GM12874 (cell line): ENCODE results near the gene UBE2E2.

ENCODE experiments used
- TF ChIP-seq, protein P1 (sequence below): IDR thresholded peaks from 2 replicates; pipeline ENCODE4 v1.5.1; 2011; ENCODE audit warnings: low read depth, mild to moderate bottlenecking, control low read depth, low read length, moderate library complexity; ENCODE audit not compliant: insufficient read depth

UBE2E2 gene

DNA sequence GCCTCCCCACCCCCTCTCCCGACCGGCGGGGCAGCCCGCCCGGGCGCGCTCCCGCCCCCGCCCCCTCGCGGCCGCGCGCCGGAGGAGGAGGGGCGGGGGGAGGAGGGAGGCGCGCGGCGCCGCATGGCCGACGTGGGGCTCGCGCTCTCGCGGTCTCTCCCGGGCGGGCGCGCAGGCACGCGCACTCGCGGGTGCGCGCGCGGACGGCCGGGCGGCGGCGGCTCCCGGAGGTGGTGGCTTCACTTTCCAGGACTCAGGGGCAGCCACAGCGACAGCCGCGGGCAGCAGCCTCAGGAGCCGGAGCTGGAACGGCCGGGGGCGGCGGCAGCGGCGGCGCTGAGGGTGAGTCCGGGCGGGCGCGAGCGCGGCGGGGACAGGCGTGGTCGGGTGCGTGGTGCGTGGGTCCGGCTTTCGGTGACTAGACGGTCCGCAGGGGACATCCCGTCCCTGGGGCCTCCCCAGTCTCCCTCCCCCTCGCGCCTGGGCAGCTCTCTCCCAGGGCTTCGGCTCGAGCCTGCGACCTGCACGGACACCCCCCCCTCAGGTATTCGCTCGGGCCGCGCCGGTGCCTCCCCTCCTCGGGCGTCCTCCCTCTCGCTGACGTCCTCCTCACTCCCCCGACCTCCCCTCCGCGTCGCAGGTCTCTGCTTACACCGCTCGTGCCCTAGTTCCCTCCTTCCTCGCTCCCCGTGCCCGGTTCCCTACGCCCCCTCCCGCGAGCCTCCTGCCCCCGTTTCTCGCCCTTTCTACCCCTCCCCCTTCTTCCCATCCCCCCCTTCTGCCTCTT, at the start of gene UBE2E2:
TSS of gene UBE2E2 (plus strand) at position 407 of the 787 bp plus-strand sequence.
- TF ChIP-seq, protein P1, sequence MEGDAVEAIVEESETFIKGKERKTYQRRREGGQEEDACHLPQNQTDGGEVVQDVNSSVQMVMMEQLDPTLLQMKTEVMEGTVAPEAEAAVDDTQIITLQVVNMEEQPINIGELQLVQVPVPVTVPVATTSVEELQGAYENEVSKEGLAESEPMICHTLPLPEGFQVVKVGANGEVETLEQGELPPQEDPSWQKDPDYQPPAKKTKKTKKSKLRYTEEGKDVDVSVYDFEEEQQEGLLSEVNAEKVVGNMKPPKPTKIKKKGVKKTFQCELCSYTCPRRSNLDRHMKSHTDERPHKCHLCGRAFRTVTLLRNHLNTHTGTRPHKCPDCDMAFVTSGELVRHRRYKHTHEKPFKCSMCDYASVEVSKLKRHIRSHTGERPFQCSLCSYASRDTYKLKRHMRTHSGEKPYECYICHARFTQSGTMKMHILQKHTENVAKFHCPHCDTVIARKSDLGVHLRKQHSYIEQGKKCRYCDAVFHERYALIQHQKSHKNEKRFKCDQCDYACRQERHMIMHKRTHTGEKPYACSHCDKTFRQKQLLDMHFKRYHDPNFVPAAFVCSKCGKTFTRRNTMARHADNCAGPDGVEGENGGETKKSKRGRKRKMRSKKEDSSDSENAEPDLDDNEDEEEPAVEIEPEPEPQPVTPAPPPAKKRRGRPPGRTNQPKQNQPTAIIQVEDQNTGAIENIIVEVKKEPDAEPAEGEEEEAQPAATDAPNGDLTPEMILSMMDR: no peak

DNA sequence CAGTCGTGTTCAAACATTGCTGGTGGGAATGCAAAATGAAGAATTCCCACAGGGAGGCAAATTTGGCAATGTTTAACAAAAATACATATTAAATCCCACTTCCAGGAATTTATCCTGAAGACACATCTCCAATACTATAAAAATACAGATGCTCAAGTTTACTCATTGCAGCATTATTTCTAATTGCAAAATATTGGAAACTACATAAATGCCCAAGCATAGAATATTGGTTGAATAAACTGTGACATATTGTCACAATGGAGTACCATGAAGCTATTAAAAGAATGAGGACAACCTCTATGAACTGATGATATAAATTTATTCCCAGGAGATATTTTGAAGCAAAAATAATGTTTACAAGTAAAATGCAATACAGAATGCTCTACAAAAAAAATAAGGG, 49.7 kb upstream of the UBE2E2 start:
- TF ChIP-seq, protein P1: no peak

DNA sequence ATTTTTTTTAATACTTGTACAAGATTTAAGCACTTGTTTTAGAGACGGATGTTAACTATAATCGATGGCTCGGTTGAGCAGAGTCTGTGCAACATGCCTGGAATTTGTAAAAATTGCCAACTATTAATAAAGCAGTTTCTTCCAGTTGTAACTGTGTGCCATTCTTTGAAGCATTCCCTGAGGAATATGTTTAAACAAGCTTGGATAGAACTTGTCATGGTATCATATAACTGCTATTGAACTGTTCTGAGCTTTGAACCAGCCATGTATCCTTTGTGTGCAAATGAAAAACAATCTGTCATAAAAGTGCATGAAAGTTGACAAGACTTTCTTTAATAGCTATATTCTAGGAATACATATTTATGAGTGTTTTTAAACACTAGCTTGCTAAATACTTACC, 45.8 kb upstream of the UBE2E2 start:
- TF ChIP-seq, protein P1: no peak

DNA sequence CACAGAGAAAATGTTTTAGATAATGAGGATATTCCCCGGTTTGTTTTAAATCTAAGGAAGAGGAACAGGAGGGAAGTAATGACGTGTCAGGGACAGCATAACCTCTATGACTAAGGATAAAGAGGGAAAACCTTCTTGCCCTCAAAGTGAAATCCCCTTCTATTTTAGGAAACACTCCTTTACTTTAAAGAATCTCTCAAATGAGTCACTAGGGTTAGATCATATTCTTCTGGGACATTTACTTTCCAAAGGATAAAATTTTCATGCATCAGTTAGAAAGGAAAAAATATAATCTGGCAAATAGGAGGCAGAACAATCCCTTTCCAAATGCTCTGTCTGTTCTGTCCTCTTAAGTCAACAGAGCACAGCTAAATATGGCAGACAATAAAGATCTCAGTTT, 43.2 kb upstream of the UBE2E2 start:
- TF ChIP-seq, protein P1: no peak

DNA sequence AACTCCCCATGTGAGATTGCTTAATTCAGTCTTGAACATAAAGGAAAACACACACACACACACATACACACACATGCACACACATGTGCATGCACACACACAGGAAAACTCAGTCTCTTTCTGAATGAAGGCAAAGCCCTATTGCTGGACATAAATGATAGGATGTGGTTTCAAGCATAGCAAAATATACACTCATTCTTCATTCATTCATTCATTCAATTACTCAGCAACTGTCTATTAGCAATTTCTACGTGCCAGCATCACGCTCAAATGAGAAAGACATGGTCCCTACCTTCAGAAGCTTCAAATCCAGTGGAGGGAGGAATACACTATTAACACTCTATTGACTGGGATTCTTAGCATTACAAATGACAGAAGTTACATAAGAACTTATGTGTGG, 41.8 kb upstream of the UBE2E2 start:
- TF ChIP-seq, protein P1: no peak

DNA sequence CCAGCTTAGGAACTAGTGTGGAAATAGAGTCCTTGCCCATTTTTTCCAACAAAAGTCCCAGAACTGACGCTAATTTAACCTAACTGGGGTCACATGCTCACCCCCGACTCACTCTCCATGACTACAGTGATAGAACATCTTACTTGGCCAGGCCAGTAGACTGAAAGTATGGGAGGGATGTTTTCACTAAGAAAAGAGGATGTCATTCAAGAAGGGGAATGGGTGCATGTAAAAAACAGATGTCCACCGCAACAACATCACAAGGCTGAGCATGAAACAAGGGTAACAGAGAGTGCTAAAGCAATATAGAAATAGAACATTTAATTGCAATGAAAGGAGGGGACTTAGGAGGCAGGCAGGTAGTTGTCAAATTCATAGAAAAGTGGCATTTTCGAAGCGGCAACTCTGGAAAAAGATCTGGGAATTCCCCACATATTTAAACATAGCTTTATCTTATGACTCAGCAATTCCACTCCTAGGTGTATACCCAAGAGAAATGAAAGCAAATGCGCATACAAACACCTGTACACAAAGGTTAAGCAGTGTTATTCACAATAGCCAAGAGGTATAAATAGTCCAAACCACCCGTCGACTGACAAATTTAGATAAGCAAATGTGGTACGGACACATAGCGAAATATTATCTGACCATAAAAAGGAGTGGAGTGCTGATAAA, 41.1 kb upstream of the UBE2E2 start:
- TF ChIP-seq, protein P1: no peak

DNA sequence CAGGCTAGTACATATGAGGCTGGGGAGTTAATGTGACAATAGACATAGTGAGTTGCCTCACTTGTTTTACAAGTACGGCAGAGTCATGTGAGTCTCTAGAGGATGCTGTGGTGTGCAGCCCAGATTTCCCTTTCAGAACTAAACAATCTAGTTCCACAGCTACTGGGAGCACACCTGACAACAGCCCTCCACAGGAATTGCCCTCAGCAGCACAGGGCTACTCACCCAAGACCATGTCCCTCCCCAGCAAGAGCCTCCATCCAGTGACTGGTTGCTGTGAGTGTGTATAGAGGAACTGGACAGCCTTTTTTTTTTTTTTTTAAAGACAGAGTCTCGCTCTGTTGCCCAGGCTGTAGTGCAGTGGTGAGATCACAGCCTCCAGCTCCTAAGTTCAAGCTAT, 40.2 kb upstream of the UBE2E2 start:
- TF ChIP-seq, protein P1: no peak
